Measurements from ENCODE around the gene CDC14A. TPM values are rescaled to one million over a fixed set of nuclear protein-coding genes. Genes with fewer than 3 reads are reported as not detected.

CDC14A gene, protein sequence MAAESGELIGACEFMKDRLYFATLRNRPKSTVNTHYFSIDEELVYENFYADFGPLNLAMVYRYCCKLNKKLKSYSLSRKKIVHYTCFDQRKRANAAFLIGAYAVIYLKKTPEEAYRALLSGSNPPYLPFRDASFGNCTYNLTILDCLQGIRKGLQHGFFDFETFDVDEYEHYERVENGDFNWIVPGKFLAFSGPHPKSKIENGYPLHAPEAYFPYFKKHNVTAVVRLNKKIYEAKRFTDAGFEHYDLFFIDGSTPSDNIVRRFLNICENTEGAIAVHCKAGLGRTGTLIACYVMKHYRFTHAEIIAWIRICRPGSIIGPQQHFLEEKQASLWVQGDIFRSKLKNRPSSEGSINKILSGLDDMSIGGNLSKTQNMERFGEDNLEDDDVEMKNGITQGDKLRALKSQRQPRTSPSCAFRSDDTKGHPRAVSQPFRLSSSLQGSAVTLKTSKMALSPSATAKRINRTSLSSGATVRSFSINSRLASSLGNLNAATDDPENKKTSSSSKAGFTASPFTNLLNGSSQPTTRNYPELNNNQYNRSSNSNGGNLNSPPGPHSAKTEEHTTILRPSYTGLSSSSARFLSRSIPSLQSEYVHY
- 10 to 100 TPM; 18.9 to 20.2 TPM for total RNA-seq

DNA sequence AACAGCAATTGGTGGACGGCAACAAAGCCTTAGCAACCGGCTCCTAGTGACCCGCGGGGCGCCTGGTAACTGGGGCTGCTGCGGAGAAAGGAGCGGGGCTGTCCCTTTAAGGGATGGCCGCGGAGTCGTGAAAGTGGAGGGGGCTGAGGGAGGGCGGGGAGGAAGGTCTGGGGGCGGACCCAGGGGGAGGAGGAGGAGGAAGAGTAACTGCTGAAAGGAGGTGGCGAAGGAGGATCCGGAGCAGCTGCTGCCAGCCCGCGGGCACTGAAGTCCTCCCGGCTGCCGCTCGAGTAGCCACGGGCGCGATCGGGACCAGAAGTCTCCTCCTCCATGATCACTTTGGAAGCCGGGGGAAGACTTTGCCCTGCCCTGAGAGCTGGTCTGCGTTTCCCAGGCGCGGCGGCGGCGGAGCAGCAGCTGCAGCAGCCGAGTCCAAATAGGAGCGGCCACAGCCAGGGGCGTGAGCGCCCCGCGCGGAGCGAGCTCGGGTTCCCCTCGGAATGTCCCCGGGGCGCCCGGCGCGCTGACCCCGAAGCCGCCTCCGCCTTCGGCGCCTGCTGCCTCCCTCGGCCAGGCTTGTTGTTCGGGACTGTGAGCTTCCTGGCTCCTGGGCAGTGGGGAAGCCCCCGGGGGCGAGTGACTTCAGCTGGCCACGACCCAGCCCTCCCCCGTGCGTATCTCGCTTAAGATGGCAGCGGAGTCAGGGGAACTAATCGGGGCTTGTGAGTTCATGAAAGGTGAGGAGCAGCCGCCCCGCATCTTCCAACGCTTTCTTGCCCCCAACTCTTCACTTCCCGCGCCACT, at the start of gene CDC14A:
Gene CDC14A (plus strand): TSS at position 240 of the 804 bp plus-strand sequence. CDS start 449 bp downstream, at position 689.
- Mint-ChIP-seq H3K4me3 (peak within 1 kb of the TSS; percentile 98), H3K36me3 (peaks cover 31% of the 10 kb centered on the region), H3K27ac (peak within 1 kb of the TSS; percentile 97), H3K27me3 (no peaks in the 10 kb centered on the region), H3K4me1 (ENCODE audit: low read depth) (peaks cover 39% of the 10 kb centered on the region), H3K9me3 (no peaks in the 10 kb centered on the region)
- peak; percentile 95 for DNase-seq
- intact Hi-C loops (cut with micrococcal nuclease), result loop anchor here (1.0 to 10.0 kb wide), 9 partner anchors 46 to 542 kb away; partner anchors contain the start of genes AGL, EXTL2 and GPR88
- POLR2A ChIA-PET, result interaction anchor here (0.9 to 5.1 kb wide), 24 partner anchors 10 to 314 kb away, joined by 3 to 45 read pairs (median 5); partner anchors contain the start of genes DBT and RTCA
- CTCF ChIA-PET, result interaction anchor here (0.5 to 5.7 kb wide), 18 partner anchors 10 to 112 kb away, joined by 3 to 54 read pairs (median 6); partner anchors contain the start of gene RTCA

DNA sequence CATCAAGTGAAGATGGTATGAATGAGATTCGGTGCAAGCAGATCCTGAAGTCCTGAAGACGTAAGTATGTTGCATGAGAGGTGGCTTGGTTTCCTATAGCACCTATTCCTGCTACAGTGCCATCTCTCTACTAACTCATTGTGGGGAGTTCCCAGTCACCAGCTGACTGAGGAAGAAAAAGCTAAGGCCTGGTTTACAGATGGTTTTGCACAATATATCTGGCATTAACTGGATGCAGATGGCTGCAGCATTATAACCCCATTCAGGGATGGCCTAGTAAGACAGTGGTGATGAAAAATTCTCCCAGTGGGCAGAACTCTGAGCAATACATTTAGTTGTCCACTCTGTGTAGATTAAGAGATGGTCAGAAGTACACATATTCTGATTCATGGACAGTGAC, 49.6 kb upstream of the CDC14A start:
- ChIA-PET POLR2A (interaction anchor here (0.7 kb wide), 1 partner anchor 454 kb away, joined by 3 read pairs; no protein-coding TSS in a partner anchor), CTCF (interaction anchor here (5.0 kb wide), 1 partner anchor 156 kb away, joined by 21 read pairs; no protein-coding TSS in a partner anchor)
- Mint-ChIP-seq H3K4me3 (no peak overlapping the region), H3K27ac (no peak overlapping the region), H3K9me3 (no peaks in the 10 kb centered on the region), H3K4me1 (ENCODE audit: low read depth) (peaks cover 23% of the 10 kb centered on the region), H3K27me3 (no peaks in the 10 kb centered on the region), H3K36me3 (no peaks in the 10 kb centered on the region)
- DNase-seq, result no peak
- intact Hi-C loops (cut with micrococcal nuclease), result no loop called here

- intact Hi-C loops (cut with micrococcal nuclease), result no loop called here
- no peak overlapping the region for H3K27ac Mint-ChIP-seq
- DNase-seq, result no peak
- no peak overlapping the region for H3K4me3 Mint-ChIP-seq
- POLR2A ChIA-PET, result no interaction called here
- no peaks in the 10 kb centered on the region for H3K9me3 Mint-ChIP-seq
- H3K4me1 Mint-ChIP-seq (ENCODE audit: low read depth), result peaks cover 28% of the 10 kb centered on the region
- CTCF ChIA-PET, result no interaction called here
- no peaks in the 10 kb centered on the region for H3K36me3 Mint-ChIP-seq
- no peaks in the 10 kb centered on the region for H3K27me3 Mint-ChIP-seq
Observed at GRCh38 chr1:100304227-100304626, 48.1 kb upstream of the CDC14A start.

DNA sequence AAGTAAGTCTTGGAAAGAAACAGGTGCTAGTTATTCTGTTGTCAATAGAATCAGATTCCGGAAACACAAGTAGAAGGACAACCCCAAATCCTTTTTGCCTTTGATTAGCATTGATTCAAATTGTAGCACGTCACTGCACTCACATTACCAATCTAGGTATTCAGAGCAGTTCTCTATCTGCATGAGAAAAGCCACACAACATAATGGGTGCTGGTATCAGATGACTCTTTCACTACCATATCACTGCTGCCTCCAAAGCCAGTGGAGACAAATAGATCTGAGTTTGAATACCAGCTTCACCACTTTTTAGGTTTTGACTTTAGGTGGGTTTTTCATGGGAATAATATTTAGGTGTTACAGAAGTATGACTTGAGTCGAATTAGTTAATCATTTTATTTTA, 47.4 kb upstream of the CDC14A start:
- intact Hi-C loops (cut with micrococcal nuclease), result no loop called here
- ChIA-PET POLR2A (no interaction called here), CTCF (no interaction called here)
- Mint-ChIP-seq H3K9me3 (peaks cover 6% of the 10 kb centered on the region), H3K4me3 (no peak overlapping the region), H3K4me1 (ENCODE audit: low read depth) (peaks cover 21% of the 10 kb centered on the region), H3K27ac (no peak overlapping the region), H3K27me3 (no peaks in the 10 kb centered on the region), H3K36me3 (peaks cover 5% of the 10 kb centered on the region)
- no peak for DNase-seq

- intact Hi-C loops (cut with micrococcal nuclease), result loop anchor here (2.0 kb wide), 3 partner anchors 47 to 143 kb away; partner anchors contain the start of gene CDC14A
- DNase-seq, result no peak
- POLR2A ChIA-PET, result no interaction called here
- Mint-ChIP-seq H3K4me1 (ENCODE audit: low read depth) (peaks cover 20% of the 10 kb centered on the region), H3K27ac (no peak overlapping the region), H3K36me3 (peaks cover 7% of the 10 kb centered on the region), H3K4me3 (no peak overlapping the region), H3K27me3 (no peaks in the 10 kb centered on the region), H3K9me3 (peaks cover 11% of the 10 kb centered on the region)
- CTCF ChIA-PET, result no interaction called here
Observed at GRCh38 chr1:100305954-100306353, 46.4 kb upstream of the CDC14A start.

DNA sequence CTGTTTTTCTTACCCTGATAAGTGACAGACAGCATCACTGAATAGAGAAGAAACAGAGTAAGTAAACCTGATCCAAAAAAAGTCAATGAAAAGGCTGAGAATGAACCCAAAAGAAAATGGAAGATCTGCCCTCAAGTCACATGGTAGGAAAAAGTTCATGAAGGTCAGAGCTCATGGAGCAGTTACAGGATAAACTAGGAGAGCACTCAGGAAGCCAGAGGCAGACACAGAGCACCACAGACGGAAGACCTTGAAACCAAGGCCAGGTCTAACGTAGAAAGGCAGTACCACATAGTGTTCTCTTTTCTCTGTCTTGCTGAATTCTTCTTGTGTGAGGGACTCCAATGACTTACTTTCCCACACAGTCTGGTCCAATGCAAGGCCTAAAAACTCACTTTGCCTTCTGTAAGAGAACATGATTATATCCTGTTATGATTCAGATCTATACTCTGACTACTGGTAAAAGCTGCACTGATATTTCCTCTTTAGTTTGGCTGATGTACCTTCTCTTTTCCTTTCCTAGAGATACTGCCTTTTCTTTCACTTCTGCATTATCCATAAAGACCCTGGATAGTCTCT, 45.5 kb upstream of the CDC14A start:
- Mint-ChIP-seq H3K36me3 (peaks cover 7% of the 10 kb centered on the region), H3K27me3 (no peaks in the 10 kb centered on the region), H3K4me3 (no peak overlapping the region), H3K9me3 (peaks cover 11% of the 10 kb centered on the region), H3K27ac (no peak overlapping the region), H3K4me1 (ENCODE audit: low read depth) (peaks cover 20% of the 10 kb centered on the region)
- DNase-seq, result no peak
- ChIA-PET CTCF (interaction anchor here (1.0 kb wide), 1 partner anchor 90 kb away, joined by 3 read pairs; no protein-coding TSS in a partner anchor), POLR2A (interaction anchor here (0.6 kb wide), 1 partner anchor 57 kb away, joined by 3 read pairs; no protein-coding TSS in a partner anchor)
- intact Hi-C loops (cut with micrococcal nuclease), result loop anchor here (1.0 to 2.0 kb wide), 4 partner anchors 8 to 142 kb away; partner anchors contain the start of gene CDC14A

- H3K27me3 Mint-ChIP-seq, result no peaks in the 10 kb centered on the region
- intact Hi-C loops (cut with micrococcal nuclease), result no loop called here
- no peak overlapping the region for H3K4me3 Mint-ChIP-seq
- peaks cover 7% of the 10 kb centered on the region for H3K36me3 Mint-ChIP-seq
- ChIA-PET CTCF (no interaction called here), POLR2A (interaction anchor here (0.7 kb wide), 1 partner anchor 43 kb away, joined by 3 read pairs; the partner anchor contains the start of gene CDC14A)
- peaks cover 11% of the 10 kb centered on the region for H3K9me3 Mint-ChIP-seq
- DNase-seq, result no peak
- peaks cover 20% of the 10 kb centered on the region for H3K4me1 Mint-ChIP-seq (ENCODE audit: low read depth)
- no peak overlapping the region for H3K27ac Mint-ChIP-seq
Observed at GRCh38 chr1:100308777-100309176, 43.5 kb upstream of the CDC14A start.

- ChIA-PET POLR2A (no interaction called here), CTCF (interaction anchor here (1.0 kb wide), 1 partner anchor 14 kb away, joined by 3 read pairs; no protein-coding TSS in a partner anchor)
- Mint-ChIP-seq H3K4me3 (no peak overlapping the region), H3K4me1 (ENCODE audit: low read depth) (peaks cover 20% of the 10 kb centered on the region), H3K27ac (no peak overlapping the region), H3K27me3 (no peaks in the 10 kb centered on the region), H3K36me3 (peaks cover 7% of the 10 kb centered on the region), H3K9me3 (peaks cover 11% of the 10 kb centered on the region)
- intact Hi-C loops (cut with micrococcal nuclease), result no loop called here
- DNase-seq, result no peak
Observed at GRCh38 chr1:100309863-100310262, 42.4 kb upstream of the CDC14A start.

GRCh38 chr1:100313382-100313781, 38.9 kb upstream of the CDC14A start:
- Mint-ChIP-seq H3K4me3 (no peak overlapping the region), H3K9me3 (peaks cover 34% of the 10 kb centered on the region), H3K27me3 (no peaks in the 10 kb centered on the region), H3K4me1 (ENCODE audit: low read depth) (peaks cover 4% of the 10 kb centered on the region), H3K27ac (no peak overlapping the region), H3K36me3 (peaks cover 11% of the 10 kb centered on the region)
- ChIA-PET CTCF (no interaction called here), POLR2A (no interaction called here)
- intact Hi-C loops (cut with micrococcal nuclease), result no loop called here
- no peak for DNase-seq

DNA sequence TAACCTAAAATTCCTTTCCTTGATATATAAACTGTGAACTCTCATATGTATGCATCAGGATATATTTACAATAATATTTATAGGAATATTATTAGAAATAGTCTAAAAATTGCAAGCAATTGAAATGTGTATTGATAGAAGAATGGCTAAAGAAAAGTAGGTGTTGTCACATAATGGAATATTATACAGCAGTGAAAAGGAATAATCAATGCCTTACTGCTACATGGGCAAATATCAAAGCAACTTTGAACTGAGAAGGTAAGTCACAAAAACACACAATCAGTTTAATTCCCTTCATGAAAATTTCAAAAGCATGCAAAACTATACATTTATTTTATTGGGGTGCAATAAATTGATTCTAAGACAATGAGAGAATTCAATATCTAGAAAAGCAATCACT, 35.7 kb upstream of the CDC14A start:
- Mint-ChIP-seq H3K4me1 (ENCODE audit: low read depth) (no peaks in the 10 kb centered on the region), H3K27ac (no peak overlapping the region), H3K4me3 (no peak overlapping the region), H3K27me3 (no peaks in the 10 kb centered on the region), H3K9me3 (peaks cover 34% of the 10 kb centered on the region), H3K36me3 (peaks cover 7% of the 10 kb centered on the region)
- no peak for DNase-seq
- ChIA-PET POLR2A (no interaction called here), CTCF (no interaction called here)
- intact Hi-C loops (cut with micrococcal nuclease), result no loop called here

DNA sequence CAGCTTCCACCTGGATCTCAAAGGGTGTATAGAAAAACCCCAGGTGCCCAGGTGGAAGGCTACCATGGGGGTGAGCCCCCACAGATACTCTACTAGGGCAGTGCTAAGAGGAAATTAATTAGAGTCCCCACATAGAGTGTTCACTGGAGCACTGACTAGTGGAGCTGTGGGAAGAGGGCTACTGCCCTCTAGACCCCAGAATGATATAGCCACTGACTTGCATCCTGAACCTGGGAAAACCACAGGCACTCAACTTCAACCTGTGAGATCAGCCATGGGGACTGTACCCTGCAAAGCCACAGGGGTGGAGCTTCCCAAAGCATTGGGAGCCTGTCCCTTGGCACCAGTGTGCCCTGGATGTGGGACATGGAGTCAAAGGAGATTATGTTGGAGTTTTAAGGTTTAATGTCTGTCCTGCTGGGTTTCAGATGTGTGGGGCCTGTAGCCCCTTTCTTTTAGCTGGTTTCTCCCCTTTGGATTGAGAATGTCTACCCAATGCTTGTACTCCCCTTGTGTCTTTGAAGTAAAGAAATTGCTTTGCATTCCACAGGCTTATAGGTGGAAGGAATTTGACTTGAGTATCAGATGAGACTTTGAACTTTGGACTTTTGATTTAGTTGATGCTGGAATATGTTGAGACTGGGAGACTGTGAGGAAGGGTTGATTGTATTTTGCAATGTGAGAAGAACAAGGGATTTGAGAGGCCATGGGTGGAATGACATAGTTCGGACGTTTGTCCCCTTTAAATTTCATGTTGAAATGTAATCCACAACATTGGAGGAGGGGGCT, 31.8 kb upstream of the CDC14A start:
- ChIA-PET POLR2A (interaction anchor here (0.6 kb wide), 1 partner anchor 63 kb away, joined by 4 read pairs; no protein-coding TSS in a partner anchor), CTCF (no interaction called here)
- H3K4me1 Mint-ChIP-seq (ENCODE audit: low read depth), result peaks cover 13% of the 10 kb centered on the region
- DNase-seq, result no peak
- H3K27ac Mint-ChIP-seq, result no peak overlapping the region
- H3K36me3 Mint-ChIP-seq, result peaks cover 7% of the 10 kb centered on the region
- intact Hi-C loops (cut with micrococcal nuclease), result no loop called here
- H3K9me3 Mint-ChIP-seq, result peaks cover 32% of the 10 kb centered on the region
- H3K27me3 Mint-ChIP-seq, result no peaks in the 10 kb centered on the region
- H3K4me3 Mint-ChIP-seq, result no peak overlapping the region
